ENCODE measurements around the gene FTCD.

FTCD gene

DNA sequence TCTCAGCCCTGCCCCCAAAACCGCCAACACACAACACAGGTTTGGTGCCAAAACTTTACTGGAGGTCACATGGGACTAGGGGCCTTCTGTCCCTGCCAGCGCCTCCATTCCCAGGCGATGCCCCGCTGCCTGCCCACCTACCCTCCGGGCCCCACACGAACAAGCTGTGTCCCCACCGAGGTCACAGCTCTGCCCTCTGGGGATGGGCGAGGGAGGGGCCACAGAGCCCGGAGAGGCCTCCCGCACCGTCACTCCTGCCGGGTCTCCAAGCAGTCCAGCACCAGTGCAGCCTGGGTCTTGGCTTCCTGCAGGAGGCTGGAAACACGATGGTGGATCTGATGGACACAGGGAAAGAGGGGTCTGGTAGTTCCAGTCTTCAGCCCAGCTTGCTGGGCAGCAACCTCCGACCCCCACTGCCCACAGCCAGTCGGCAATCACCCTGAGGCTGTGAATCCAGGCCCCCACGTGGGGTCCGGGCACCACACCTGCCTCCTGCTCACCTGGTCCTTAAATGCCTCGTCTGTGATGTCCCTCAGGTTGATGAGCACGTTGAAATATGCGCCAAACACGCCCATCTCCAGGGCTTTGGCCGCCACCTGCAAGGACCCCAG, 18.5 kb downstream of the FTCD start:
- DNase-seq (ENCODE audit: extremely low read depth, low read depth): no peak
- TF ChIP-seq, protein P1, sequence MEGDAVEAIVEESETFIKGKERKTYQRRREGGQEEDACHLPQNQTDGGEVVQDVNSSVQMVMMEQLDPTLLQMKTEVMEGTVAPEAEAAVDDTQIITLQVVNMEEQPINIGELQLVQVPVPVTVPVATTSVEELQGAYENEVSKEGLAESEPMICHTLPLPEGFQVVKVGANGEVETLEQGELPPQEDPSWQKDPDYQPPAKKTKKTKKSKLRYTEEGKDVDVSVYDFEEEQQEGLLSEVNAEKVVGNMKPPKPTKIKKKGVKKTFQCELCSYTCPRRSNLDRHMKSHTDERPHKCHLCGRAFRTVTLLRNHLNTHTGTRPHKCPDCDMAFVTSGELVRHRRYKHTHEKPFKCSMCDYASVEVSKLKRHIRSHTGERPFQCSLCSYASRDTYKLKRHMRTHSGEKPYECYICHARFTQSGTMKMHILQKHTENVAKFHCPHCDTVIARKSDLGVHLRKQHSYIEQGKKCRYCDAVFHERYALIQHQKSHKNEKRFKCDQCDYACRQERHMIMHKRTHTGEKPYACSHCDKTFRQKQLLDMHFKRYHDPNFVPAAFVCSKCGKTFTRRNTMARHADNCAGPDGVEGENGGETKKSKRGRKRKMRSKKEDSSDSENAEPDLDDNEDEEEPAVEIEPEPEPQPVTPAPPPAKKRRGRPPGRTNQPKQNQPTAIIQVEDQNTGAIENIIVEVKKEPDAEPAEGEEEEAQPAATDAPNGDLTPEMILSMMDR (IDR thresholded peaks at IDR 0.05; ENCODE audit: low read depth, low read length): no peak

DNA sequence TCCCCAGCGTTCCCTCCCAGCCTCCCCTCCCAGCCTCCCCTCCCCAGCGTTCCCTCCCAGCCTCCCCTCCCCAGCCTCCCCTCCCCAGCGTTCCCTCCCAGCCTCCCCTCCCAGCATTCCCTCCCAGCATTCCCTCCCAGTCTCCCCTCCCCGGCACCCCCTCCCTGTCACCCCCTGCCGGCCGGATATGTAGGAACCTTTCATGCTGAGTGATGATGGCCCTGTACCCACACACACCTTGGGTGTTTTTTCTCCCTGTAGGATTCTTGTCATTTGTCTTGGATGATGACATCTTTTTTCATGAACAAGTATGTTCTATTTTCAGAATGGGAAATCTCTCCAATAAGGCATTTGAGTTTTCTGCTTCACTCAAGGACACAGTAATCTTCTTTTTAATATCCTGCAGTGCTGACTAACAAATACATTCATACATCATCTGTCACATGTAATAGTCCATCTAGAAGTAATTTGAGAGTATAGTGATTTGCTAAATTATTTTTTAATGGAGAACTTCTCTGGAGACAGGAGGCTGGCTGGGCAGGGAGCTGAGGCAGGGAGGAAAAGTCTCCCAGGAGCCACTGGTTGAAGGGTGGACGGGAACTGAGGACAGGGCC, 19.5 kb downstream of the FTCD start:
- TF ChIP-seq, protein P1 (IDR thresholded peaks at IDR 0.05; ENCODE audit: low read depth, low read length): no peak
- DNase-seq (ENCODE audit: extremely low read depth, low read depth): no peak

DNA sequence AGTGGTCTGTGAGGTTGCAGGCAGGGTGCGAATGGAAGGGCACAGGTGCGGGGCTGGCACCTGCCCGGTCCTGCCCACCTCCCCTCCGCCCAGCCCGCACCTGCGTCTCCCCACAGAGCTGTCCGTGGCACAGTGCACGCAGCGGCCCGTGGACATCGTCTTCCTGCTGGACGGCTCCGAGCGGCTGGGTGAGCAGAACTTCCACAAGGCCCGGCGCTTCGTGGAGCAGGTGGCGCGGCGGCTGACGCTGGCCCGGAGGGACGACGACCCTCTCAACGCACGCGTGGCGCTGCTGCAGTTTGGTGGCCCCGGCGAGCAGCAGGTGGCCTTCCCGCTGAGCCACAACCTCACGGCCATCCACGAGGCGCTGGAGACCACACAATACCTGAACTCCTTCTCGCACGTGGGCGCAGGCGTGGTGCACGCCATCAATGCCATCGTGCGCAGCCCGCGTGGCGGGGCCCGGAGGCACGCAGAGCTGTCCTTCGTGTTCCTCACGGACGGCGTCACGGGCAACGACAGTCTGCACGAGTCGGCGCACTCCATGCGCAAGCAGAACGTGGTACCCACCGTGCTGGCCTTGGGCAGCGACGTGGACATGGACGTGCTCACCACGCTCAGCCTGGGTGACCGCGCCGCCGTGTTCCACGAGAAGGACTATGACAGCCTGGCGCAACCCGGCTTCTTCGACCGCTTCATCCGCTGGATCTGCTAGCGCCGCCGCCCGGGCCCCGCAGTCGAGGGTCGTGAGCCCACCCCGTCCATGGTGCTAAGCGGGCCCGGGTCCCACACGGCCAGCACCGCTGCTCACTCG, 23.3 kb downstream of the FTCD start:
- TF ChIP-seq, protein P1 (IDR thresholded peaks at IDR 0.05; ENCODE audit: low read depth, low read length): no peak
- no peak for DNase-seq (ENCODE audit: extremely low read depth, low read depth)

DNA sequence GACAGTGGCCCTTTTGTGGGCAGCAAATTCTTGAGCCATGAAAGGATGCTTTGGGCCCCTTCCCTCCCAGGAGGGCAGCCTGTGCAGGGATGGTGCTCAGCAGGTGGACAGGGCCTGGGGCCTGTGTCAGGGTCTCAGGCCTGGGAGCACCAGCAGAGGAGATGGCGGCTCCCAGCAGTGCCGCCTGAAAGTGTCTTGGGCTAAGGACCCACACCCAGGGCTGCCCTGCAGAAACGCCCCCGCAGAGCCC, 23.9 kb downstream of the FTCD start:
- no peak for DNase-seq (ENCODE audit: extremely low read depth, low read depth)
- TF ChIP-seq, protein P1 (IDR thresholded peaks at IDR 0.05; ENCODE audit: low read depth, low read length): no peak

DNA sequence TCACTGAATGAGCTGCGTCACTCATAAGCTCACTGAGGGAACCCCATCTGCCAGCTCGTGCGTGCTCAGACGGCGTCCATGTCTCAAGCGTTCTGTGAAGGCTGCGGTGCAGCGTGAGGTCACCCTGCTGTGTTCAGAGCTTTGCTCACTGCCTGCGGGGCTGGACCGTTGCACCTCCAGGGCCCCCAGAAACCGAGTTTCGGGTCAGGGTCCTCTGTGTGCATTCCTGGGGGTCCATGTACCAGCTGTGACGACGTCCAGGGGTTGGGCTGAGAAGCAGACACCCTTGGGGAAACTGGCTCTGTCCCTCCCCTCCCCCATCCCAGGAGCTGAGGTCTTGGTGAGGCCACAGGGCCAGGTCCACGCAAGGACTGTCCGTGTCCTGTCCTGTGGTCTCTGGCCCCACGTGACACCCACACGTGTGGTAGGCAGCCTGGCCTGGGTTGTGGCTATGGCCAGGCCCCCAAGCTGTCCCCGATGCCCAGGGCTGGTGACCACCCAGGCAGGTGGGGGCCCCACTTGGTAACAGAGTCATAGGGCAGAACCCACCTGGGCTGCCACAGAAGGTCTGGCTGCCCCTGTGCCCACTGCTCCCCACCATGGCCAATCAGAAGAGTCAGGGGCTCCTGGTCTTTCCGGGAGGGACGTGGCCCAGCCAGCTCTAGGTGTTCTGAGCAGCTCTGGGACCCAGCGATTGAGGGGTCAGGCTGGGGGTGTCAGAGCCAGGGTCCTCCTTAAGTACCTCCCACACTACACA, 24.4 kb downstream of the FTCD start:
- TF ChIP-seq, protein P1 (IDR thresholded peaks at IDR 0.05; ENCODE audit: low read depth, low read length): no peak

DNA sequence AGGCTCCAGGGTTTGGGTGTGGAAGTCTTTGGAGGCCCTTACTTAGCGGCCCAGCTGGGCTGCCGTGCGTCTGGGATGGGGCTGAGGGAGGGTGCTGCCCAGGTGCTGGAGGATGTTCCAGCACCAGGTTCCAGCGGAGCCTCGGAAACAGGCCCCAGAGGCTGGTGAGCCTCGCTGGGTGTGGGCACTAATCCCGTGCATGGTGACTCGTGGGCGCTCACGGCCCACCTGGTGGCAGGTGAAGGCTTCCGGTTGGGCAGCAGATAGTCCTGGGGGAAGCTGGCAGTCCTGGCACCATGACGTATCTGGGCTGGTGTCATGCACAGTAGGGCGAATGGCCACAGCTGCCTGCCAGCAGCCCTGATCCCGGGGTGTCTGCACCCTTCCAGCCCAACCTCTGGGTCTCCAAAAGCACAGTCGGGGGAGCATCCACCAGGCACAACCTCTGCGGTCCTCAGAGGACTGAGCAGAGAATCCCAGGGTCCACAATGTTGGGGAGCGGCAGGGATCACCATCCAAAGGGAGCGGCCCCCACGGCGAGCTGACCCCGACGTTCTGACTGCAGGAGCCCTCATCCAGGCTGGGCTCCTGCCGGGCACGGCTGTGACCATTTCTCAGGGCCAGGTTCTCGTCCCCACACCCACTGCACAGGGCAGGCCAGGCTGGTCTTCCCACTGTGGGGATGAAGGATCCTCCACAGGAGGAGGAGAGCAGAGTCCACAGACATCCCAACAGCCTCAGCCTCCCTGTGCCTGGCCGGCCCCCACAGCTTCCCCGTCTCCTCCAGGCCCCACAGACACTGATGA, 25.3 kb downstream of the FTCD start:
- TF ChIP-seq, protein P1 (IDR thresholded peaks at IDR 0.05; ENCODE audit: low read depth, low read length): no peak
- DNase-seq (ENCODE audit: extremely low read depth, low read depth): no peak

More for the DNA sequence above, 24.4 kb downstream of the FTCD start:
- no peak for DNase-seq (ENCODE audit: extremely low read depth, low read depth)

Data from AG09319 (cell line).